GM18526 (cell line): ENCODE results near the gene DPM3.

ENCODE experiments used
- POLR2A ChIP-seq: IDR thresholded peaks from 3 replicates; pipeline ENCODE4 v1.6.1; 2011; ENCODE audit not compliant: insufficient read length; ENCODE audit errors: extremely low read depth

DPM3 gene

GRCh38 chr1:155177918-155178281 lies 37.6 kb upstream of the DPM3 start:
- no peak for TF ChIP-seq POLR2A

GRCh38 chr1:155177192-155177917 lies 37.0 kb upstream of the DPM3 start:
- no peak for TF ChIP-seq POLR2A

- no peak for TF ChIP-seq POLR2A
These were observed 36.3 kb upstream of the DPM3 start for GRCh38 chr1:155176544-155177071.

- TF ChIP-seq POLR2A: no peak
These were observed 35.6 kb upstream of the DPM3 start for GRCh38 chr1:155175927-155176371.

- no peak for TF ChIP-seq POLR2A
These were observed 35.1 kb upstream of the DPM3 start for GRCh38 chr1:155175281-155175926.

GRCh38 chr1:155174324-155175280 lies 34.3 kb upstream of the DPM3 start:
- TF ChIP-seq POLR2A: no peak

- no peak for TF ChIP-seq POLR2A
These were observed 33.4 kb upstream of the DPM3 start, which contains the start of gene TRIM46 for GRCh38 chr1:155173478-155174323. TSS of gene TRIM46 (plus strand) at chr1:155173849. CDS start at chr1:155173967, 118 bp downstream.

- TF ChIP-seq POLR2A: peak; percentile 84
These were observed 32.6 kb upstream of the DPM3 start, which contains the start of gene KRTCAP2 for GRCh38 chr1:155172732-155173477. TSS of gene KRTCAP2 (minus strand) at chr1:155173304. CDS start at chr1:155173224, 80 bp downstream.

GRCh38 chr1:155171836-155172731 lies 31.8 kb upstream of the DPM3 start:
- no peak for TF ChIP-seq POLR2A

GRCh38 chr1:155170806-155171205 lies 30.5 kb upstream of the DPM3 start:
- TF ChIP-seq POLR2A: no peak

- TF ChIP-seq POLR2A: no peak
These were observed 29.9 kb upstream of the DPM3 start for GRCh38 chr1:155170101-155170785.

- no peak for TF ChIP-seq POLR2A
These were observed 29.2 kb upstream of the DPM3 start for GRCh38 chr1:155169541-155169940.
